GM19324 (cell line): Measurements from ENCODE around the gene ZNF37A.
A peak's percentile ranks its signal among the peaks of the same experiment; 100 is the strongest.
"Not testable (repeated sequence)": the region's sequence is repeated elsewhere in the genome, so short reads cannot be mapped to it uniquely, and the experiment has no call there.

Source experiments
- ATAC-seq: cut with Tn5 transposase; IDR thresholded peaks from one replicate; pipeline ENCODE4 v1.9.1; 2021; ENCODE audit warnings: mild to moderate bottlenecking, moderate library complexity; ENCODE audit not compliant: unreplicated experiment, low FRiP score

ZNF37A gene

GRCh38 chr10:38094158-38094926, at the start of gene ZNF37A:
TSS of gene ZNF37A (plus strand) at chr10:38094337. CDS start at chr10:38096618, 2,281 bp downstream.
- peak; percentile 94 for ATAC-seq

GRCh38 chr10:38045129-38045528, 49.0 kb upstream of the ZNF37A start:
- no peak for ATAC-seq

GRCh38 chr10:38047666-38048065, 46.5 kb upstream of the ZNF37A start:
- ATAC-seq, result no peak

- ATAC-seq, result no peak
Measured at GRCh38 chr10:38050212-38050611, 43.9 kb upstream of the ZNF37A start.

GRCh38 chr10:38054361-38054797, 39.8 kb upstream of the ZNF37A start:
- no peak for ATAC-seq

GRCh38 chr10:38055274-38055894, 38.8 kb upstream of the ZNF37A start:
- not testable (repeated sequence) for ATAC-seq

GRCh38 chr10:38069663-38070062, 24.5 kb upstream of the ZNF37A start:
- not testable (repeated sequence) for ATAC-seq

GRCh38 chr10:38070501-38070900, 23.6 kb upstream of the ZNF37A start:
- ATAC-seq, result no peak

GRCh38 chr10:38072552-38072951, 21.6 kb upstream of the ZNF37A start:
- ATAC-seq, result no peak

GRCh38 chr10:38076687-38077086, 17.4 kb upstream of the ZNF37A start:
- ATAC-seq, result no peak

- not testable (repeated sequence) for ATAC-seq
Measured at GRCh38 chr10:38093318-38093717, 819 bp upstream of the ZNF37A start.

GRCh38 chr10:38093816-38094157, 350 bp upstream of the ZNF37A start:
- ATAC-seq, result peak; percentile 34

GRCh38 chr10:38094927-38095574, 914 bp downstream of the ZNF37A start:
- no peak for ATAC-seq

GRCh38 chr10:38102880-38103279, 8.7 kb downstream of the ZNF37A start:
- no peak for ATAC-seq

- ATAC-seq, result peak; percentile 57
Measured at GRCh38 chr10:38103756-38104155, 9.6 kb downstream of the ZNF37A start.

GRCh38 chr10:38112159-38112558, 18.0 kb downstream of the ZNF37A start:
- no peak for ATAC-seq

GRCh38 chr10:38118072-38118807, 24.1 kb downstream of the ZNF37A start:
- ATAC-seq, result no peak

- ATAC-seq, result no peak
Measured at GRCh38 chr10:38119038-38119437, 24.9 kb downstream of the ZNF37A start.

GRCh38 chr10:38127812-38128211, 33.7 kb downstream of the ZNF37A start:
- ATAC-seq, result no peak

- ATAC-seq, result no peak
Measured at GRCh38 chr10:38143587-38143986, 49.5 kb downstream of the ZNF37A start.
